Activated CD4-positive, alpha-beta T cell treated with anti-CD3 and anti-CD28 coated beads, Interleukin-10, Interleukin-2, amounts not matched to agents 100 ng/mL and 50 ng/mL, durations not matched to agents 16 hours and 8 hours (primary cell): ENCODE measurements around the gene PTPRD.

ENCODE experiments used
- DNase-seq: peaks from one replicate; pipeline ENCODE4 v3.0.0-alpha.2; 2020

Gene PTPRD

DNA sequence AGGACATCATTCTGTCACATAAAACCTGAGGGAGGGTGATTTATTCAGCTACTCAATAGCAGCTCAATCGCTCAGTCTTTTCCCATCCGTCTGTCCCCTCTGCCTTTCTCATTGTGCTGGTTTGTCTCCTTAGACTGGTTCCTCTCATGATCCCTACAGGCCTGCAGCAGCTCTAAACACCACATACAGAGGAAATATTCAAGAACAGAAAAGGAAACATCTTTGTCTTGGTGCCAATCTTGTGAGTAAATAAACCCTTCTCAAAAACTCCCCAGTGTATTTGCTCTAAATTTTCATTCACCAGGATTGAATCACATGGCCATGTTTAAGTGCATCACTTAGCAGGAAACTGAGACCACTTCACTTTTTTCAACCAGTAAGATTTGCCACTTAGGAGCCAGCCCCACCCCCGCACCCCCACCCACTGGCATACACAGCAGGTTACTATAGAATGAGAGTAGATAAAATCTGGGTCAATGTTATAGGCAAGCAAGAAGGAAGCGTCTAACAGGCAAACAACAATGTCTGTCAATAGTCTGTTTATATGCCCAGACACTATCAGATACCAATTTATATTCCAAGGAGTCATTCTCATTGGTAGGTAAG is 1917.7 kb downstream of the PTPRD start:
- no peak for DNase-seq

DNA sequence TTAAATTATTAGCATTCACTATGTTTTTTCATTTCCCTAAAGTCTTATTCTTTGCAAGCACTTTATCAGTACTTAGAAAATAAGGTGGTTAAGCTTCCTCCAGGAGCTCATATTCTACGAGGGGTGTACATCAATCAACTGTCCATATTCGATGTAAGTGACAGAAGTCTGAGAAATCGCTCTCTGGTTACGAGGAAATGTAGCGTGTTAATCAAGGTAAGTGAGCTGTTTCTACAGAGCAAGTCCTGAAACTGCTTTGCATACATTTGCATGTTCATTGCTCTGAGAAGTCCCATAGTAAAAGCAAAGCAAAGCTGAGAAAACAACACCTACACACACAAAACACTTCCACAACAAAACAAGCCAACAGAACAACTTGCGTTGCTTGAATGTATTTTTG is 1919.3 kb downstream of the PTPRD start:
- DNase-seq: no peak

DNA sequence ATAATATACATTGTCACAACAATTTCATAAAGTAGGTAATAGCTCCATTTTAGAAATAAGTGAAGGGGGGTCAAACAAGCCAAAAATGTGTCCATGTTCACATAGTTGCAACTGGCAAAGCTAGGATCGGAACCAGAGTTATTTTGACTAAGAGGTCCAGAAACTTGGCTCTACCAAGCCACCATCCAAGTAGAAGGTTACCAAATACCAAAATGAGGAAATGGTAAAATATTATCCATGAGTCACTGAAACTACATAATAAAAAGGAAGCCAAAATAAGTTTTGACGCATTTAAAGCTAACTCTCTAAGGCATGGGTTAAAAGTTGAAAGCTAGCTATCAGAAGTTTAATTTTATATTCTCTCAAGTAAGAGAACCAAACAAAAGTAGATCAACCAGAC is 1926.3 kb downstream of the PTPRD start:
- no peak for DNase-seq

DNA sequence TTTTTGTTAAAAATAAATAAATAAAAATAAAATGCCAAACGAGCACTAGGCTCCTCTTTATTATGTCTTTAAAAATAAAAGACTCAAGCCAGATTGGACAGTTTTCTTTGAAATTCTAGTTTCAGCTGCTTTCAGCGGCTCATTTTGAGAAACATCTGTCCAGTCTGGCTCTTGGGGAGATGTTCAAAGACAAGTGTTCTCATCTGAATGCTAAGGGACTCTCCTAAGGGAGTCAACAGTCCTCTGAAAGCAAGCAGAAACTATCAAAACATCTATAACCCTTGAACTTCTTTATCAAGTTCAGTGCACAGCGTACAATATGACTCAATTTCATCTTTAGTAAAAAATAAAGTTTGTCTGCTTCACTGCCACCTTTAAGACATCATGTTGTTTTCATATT is 1927.0 kb downstream of the PTPRD start:
- no peak for DNase-seq

DNA sequence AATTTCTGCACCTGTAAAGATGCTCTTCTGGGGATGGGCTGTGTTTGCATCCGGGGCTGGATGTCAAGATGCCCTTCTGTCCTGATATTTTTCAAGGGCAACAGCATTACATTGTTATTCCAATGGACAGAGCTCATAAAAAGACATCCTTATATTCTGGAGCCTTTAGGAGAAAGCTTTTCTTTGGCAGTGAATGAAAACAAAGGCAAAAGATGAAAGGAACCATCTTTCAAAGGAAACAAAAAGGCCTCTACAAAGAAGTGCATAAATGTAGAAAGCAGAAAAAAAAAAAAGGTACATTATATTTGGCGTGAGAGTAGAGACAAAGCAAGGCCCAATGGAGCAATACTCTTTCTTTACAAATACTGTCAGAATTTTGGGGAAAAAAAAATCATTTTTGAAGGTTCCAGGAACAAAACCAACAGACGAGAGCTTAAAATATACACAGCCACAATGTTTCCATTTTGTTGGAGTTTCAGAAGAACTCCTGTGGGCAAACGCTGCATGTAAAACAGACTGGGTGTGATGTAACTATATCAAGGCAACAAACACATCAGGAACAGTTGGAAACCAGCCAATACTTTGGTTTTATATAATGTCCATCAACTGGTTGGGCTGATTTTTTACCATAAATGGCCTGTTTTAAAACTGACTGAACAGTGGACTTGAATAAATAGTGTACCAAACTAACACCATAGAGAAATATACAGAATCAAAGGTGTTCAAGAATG is 1927.7 kb downstream of the PTPRD start:
- no peak for DNase-seq

DNA sequence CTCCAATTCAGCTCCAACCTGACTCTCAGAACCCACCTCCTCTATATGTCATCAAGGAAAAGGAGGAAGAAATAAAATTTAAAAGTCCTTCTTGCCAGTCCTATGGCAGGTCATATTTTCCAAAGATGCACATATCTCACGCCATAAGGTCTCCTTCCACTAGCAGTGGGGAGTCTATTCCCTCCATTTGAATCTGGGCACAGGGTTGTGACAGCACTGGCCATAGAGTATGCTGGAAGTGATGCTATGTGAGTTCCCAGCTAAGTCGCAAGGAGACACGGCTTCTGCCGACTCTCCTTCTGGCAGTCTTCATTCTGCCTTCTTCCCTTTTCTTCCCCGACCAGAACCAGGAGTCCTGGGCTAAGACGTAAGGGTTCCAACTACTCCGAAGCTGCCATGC is 1929.3 kb downstream of the PTPRD start:
- no peak for DNase-seq

DNA sequence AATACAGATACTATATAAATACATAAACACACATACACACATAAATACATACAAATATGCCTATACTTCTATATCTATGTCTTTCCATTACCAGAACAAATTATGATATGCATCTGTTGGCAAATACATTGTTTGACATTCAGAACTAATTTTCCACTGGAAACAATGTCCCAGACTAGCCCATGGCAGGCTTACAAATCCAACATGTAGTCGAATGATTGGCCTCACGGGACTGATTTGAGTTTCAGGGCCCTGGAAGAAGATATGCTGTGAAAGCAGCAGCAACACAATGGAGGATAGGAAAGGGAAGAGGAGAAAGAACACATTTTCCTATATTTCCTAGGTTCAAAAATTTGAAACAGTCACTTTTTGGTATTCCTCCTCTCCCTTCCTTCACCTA is 1932.1 kb downstream of the PTPRD start:
- no peak for DNase-seq

DNA sequence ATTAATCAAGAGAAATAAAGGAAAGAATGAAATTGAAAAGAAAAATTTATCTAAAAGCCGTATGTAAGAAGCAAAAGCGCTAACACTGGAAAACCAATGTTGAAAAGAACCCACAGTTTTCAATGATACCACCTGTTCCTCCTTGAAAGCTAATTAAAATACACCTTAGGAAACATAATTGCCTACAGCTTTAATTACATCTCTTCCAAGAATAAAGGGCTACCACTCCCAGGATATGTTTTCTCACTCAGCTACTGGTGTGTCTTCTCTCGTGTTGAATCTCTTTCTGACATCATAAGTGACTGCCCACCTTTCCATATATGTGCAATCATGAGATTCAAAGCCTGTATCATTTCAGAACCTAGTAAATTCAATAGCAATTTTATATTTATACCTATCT is 1932.6 kb downstream of the PTPRD start:
- no peak for DNase-seq

DNA sequence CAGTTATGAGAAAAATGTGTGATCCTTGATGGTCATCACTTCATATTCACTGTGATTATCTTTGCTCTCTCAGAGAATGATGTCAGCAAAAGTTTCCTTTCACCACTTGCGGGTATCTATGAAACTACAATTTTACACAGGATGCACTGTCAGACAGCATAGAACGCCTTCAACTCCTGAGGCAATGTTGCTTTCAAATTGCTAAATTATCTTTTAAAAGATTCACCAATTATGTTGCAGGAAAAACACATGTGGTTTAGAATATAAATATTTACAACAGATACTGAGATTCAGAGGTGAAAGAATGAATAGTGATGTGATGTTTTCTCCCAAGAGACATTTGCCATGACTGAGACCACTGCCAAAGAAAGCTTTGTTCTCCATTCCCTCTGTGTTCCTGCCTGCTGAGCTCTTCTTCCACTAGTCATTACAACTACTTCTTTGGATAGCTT is 1933.4 kb downstream of the PTPRD start:
- DNase-seq: no peak

DNA sequence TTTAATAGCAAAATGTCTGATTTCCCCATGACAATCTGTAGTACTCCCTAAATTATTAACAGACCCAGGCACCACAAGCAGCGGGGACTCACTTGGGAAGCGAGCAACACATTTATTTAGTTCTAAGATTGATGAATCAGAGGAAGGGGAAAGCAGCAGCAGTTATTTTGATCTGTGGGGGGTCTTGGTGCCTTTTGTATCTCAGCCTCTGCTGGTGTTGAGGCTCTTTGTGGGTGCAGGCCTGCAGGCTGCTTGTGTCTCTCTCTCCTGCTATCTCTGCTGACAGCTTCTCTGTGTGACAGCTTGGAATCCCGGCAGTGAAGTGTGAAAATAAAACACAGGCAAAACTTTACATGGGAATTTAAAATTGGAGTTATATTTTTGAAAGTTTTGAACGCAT is 1935.1 kb downstream of the PTPRD start:
- DNase-seq: no peak

DNA sequence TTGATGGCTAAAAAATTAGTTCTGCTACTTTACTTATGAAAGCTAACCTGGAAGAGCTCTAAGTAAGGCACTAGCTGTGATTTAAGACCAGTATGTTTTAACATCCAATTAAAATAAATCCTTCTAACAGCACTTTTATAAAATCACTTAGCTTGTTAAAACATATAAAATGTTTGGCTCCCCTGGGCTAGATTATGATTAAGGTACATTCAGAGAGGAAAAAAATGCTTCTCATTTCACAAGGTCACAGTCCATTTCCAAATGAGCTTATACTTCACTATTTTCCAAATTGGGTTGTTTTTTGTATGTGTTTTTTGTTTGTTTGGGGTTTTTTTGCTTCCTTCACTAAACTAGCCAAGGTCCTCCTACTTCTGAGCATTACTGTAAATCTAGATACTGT is 1938.3 kb downstream of the PTPRD start:
- no peak for DNase-seq

DNA sequence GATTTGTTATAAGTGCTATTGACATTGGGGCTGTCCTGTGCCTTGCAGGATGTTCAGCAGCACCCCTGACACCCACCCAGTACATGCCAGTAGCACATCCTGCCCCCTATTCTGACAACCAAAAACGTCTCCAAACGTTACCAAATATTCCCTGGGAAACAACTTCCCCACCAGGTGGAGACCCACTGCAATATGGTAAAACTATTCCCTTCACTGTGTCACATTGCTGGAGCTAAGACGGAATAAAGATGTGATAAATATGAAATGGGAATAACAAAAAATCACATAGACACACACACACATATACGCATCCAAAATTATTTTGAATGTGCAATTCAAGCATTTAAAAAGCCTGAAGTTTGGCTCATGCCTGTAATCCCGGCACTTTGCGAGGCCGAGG is 1939.0 kb downstream of the PTPRD start:
- DNase-seq: no peak

DNA sequence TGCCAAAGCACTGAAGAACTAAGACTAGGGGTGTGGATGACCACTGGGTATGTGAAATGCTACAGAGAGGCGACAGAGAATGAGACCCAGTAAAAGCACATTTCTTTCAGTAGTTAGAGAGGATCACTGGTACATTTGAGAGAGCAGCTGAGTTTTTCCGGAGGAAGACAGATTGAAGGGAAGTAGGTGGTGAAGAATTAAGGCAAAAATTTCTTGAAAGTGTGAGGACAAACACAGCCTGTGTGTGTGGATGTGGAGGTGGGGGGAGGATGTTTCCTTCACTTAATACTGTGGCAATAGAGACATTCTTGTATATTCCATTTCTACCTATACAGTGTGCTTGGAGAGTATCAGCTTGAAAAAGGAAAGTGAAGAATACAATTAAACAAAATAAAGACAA is 1942.1 kb downstream of the PTPRD start:
- no peak for DNase-seq

DNA sequence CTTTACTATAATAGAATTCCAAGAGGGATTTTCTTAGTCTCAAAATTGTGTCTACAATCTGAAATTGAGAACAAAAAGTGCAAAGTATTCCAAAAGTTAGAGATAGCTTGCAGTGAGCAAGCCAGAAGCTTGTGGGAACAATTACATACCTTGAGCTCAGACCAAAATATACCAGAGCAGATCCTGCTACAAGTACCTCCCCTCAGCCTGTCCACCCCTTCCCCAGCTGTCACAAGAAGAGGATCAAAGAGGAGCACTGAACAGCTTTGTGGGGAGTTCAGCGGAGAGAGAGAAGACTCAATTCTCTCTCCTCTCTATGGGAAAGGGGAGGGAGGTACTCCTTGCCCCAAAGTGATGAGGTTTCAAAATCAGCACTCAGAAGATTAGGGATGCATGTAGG is 1944.1 kb downstream of the PTPRD start:
- DNase-seq: no peak

DNA sequence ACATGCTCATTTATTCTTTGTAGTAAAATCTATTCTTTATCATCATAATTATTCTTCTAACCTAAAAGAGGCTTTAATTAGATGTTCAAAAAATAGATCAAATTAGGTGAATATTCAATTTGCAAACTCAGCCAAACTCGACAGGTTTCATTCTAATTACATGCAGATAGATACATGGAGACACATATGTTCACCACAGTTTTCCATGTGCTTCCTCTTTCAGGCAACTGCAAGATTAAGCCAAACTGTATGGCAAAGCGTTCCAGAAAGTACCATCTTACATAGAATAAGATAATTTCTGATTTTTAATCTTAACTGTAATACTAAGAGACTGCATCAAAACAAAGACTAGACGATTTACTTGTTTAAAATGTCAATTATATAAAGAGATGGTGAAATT is 1944.6 kb downstream of the PTPRD start:
- no peak for DNase-seq

DNA sequence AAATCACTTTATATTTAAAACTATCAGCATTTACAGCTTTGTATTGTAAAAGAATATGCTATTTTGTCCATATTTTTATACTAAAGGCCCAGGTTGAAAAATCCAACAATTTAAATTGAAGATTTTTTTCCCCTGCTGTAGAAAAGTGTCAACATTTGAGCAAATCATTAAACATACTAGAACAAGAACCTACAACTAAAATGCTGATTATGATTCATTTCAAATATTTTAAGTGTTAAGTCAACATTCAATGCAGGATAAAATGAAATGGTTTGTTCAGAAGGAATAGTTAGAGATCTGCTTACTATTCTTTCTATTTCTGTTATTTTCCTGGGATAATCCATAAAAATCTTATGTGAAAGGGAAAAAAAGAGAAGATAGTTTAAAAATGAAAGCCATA is 1946.7 kb downstream of the PTPRD start:
- no peak for DNase-seq

DNA sequence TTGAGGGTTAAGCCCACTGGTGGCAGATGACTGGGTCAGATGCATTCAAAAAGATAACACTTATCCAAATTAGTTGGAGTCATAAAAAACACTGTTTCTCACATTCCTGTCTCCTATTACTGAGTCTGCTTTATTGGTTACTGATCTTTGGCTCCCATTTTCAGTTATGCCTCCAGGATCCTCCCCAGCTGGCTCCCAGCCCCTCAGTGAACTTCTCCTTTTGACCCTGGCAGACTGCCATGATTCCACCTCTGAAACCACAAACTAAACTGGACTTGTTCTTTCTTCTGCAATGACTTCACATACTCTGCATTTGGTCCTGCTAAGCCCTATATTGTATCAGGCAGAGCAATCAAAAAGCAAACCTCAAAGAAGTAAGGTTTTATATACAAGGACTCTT is 1952.4 kb downstream of the PTPRD start:
- DNase-seq: no peak

DNA sequence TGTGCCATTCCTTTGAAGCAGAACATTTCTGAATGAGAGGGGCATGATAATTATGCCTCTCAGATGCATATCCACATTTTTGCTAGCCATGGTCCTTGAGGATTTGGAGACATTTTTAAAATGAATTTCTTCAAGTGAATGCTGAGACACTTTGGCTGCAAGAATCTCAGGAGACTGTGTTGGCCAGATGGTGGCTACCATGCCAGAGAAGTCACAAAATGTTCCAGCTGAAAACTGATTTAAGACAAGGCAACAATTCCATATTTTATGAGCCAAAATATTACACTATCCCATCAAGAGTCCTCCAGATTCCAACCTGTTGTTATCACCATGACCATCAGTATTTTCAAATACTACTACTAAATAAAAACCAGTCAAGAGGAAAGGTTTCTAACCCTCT is 1953.7 kb downstream of the PTPRD start:
- no peak for DNase-seq

DNA sequence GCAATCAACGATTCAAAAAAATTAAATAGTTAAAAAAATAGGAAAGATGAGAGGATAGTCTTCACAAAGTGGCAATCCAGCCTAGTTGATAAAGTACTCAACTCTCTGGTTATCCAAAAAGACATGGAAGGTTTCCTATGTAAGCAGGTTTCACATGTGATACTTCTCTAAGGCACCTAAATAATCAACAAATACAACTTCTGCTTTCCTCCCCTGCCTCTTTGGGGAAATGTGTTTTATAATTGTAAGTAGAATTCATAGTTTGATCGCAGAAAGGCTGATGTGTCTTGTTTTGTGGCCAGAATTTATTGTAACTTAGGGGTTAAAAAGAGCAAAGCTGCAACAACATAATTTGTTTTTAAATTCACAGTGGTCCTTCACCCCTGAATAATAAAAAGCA is 1957.7 kb downstream of the PTPRD start:
- no peak for DNase-seq

DNA sequence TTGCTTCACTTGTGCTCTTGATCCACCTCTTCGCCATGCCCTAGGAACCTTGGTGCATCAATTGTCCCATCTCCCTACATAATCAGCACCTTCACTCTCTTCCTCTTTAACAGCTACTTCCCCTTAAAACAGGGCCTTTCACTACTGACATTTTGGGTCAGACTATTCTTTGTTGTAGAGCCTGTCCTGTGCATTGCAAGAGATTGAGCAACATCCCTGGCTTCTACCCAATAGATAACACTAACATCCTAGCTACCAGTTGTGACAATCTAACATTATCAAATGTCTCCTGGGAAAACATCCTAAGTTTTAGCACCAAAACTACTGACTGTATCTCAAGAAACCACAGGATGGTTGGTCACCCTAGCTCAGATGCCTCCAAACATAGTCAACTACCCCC is 1958.9 kb downstream of the PTPRD start:
- DNase-seq: no peak

DNA sequence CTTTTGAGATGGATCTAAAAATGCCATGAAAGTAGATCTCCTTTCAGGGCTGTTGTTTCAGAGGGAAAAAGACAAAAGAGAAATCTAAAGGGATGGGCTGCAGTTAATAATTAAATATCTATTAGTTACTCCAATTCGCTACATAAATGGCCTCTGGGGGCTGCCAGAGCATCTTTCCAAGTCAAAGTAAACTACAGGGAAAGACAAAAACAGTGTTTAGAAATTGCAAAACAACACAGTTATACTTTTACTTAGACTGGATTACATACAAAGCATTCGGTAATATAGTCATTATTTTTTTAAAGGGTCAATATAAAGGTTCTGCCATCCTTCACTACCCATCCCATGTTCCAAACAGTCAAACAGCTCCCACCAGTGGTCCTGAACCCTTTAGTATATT is 1959.7 kb downstream of the PTPRD start:
- no peak for DNase-seq

DNA sequence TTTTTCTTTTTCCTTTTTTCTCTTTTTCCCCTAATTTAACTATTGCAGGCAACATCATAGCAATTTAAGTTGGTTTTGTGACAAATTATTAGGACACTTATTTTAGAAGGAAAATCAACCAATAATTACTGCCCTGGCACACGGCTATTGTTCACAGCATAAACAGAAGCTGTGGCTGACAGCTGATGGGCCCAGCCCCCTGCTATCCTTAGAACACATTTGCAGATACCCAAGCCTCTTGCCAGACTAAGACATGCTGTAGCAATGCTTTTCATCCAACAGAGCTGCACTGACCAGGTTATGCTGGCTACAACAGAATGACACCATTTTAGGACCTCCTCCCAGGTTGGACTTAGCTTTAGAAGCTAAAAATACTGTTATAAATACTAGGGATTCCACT is 1960.5 kb downstream of the PTPRD start:
- no peak for DNase-seq

DNA sequence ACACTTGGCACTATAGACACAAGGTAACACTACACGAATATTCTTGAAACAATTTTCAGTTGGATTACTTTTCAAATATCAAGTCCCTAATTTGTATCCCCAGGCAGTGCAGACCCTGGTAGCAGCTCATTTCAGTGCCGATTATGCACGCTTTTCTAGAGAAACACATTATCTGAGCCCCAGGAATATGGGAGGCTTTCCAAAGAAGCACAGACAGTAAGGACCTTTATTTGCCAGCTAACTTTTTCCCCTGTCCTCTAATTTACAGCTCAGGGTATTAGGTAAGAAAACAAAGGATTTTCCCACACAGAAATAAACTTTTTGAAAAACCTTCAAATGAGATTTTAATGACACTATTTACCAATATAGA is 1961.0 kb downstream of the PTPRD start:
- no peak for DNase-seq

DNA sequence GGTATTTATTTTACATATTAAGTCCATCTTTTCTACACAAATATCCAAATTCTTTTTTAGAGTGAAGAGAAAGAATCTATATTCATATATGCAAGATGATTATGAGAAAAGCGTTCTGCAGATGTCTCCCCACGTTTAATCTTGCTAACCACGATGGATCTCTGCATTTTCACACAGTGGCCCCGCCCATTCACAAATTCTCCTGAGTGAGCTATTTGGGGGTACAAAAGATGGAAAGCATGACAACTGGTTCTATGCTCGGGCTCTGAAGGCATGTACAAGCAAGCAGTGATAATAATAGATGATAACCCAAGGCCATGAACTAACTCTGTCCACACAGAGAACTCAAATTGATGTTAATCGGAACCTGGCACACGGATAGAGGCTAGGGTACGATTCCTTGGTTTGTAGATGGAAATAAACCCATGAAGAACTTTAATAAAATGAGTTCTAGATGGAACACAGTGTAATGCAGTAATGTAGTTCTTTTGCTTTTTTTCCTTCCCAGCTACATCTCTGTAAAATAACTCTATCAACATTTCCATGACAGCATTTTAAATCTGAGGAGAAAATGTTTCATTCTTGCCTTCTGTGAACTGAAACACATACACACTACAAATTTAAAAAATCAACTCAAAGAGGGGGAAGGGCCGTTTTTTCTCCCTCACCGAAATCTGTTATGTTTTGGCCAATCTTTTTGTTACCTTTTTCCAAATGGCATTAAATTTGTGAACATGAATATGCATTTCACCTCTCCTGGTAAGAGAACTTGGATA is 1961.5 kb downstream of the PTPRD start:
- DNase-seq: no peak
